OCI-LY7 (cell line): ENCODE data around the gene UNC5A. TPM values are rescaled to one million over a fixed set of nuclear protein-coding genes. Genes with fewer than 3 reads are reported as not detected.

Experiments used
- BruUV-seq: library from RNA; stranded (reverse); fragments of 400-500 nt; replicated peaks from 2 replicates; lab custom pipeline; 2021; lab: Mats Ljungman, UMichigan
- CTCF ChIA-PET: fragments of 300-600 bp; sonication (Branson Sonifier 250); formaldehyde crosslinking; loops from one replicate; lab custom pipeline; 2022; ENCODE audit warnings: antibody characterized with exemption; ENCODE audit not compliant: unreplicated experiment; lab: Charles Lee
- POLR2A ChIA-PET: fragments of 300-600 bp; sonication (Branson Sonifier 250); formaldehyde crosslinking; loops from one replicate; lab custom pipeline; 2022; ENCODE audit warnings: antibody characterized with exemption; lab: Charles Lee
- DNase-seq: peaks from one replicate; pipeline ENCODE4 v3.0.0-alpha.2; 2015; ENCODE audit warnings: low spot score
- H2AFZ ChIP-seq: fragments of 200-600 bp; sonication (generic), shearing (Covaris generic); 2 replicates; pipeline ENCODE4 v1.6.1; 2014; ENCODE audit warnings: mild to moderate bottlenecking, antibody characterized with exemption, low read length, moderate library complexity
- H3K27ac ChIP-seq: fragments of 200-600 bp; sonication (generic); 2 replicates; pipeline ENCODE4 v1.5.1; 2014; ENCODE audit warnings: mixed run types, low read depth, mild to moderate bottlenecking, moderate library complexity, low read length, inconsistent platforms; ENCODE audit not compliant: poor library complexity, severe bottlenecking
- H3K36me3 ChIP-seq: fragments of 200-600 bp; sonication (generic); 2 replicates; pipeline ENCODE4 v1.6.1; 2014; ENCODE audit warnings: mild to moderate bottlenecking, antibody characterized with exemption, low read length, moderate library complexity, mixed read lengths; ENCODE audit not compliant: insufficient read depth
- H3K4me1 ChIP-seq: fragments of 200-600 bp; sonication (generic); 2 replicates; pipeline ENCODE4 v1.5.1; 2014; ENCODE audit warnings: mild to moderate bottlenecking, low read length; ENCODE audit not compliant: insufficient read depth, poor library complexity, severe bottlenecking
- H3K4me2 ChIP-seq: fragments of 200-600 bp; sonication (generic); 2 replicates; pipeline ENCODE4 v1.6.1; 2014; ENCODE audit warnings: mild to moderate bottlenecking, low read length
- H3K4me3 ChIP-seq: fragments of 200-600 bp; sonication (generic); 2 replicates; pipeline ENCODE4 v1.5.1; 2014; ENCODE audit warnings: mild to moderate bottlenecking, low read depth, low read length; ENCODE audit not compliant: poor library complexity, severe bottlenecking
- H3K79me2 ChIP-seq: fragments of 200-600 bp; sonication (generic); 2 replicates; pipeline ENCODE4 v1.6.1; 2016; ENCODE audit warnings: low read depth, mild to moderate bottlenecking, low read length, moderate library complexity, mixed read lengths; ENCODE audit not compliant: insufficient read depth
- H3K9me2 ChIP-seq: fragments of 200-600 bp; sonication (generic); 2 replicates; pipeline ENCODE4 v1.6.1; 2016; ENCODE audit warnings: mild to moderate bottlenecking, low read length, mixed read lengths; ENCODE audit not compliant: insufficient read depth
- H3K9me3 ChIP-seq: fragments of 200-600 bp; sonication (generic); 2 replicates; pipeline ENCODE4 v1.6.1; 2014; ENCODE audit warnings: mild to moderate bottlenecking, mixed run types, low read length, mixed read lengths
- H4K20me1 ChIP-seq: fragments of 200-600 bp; sonication (generic); 2 replicates; pipeline ENCODE4 v1.6.1; 2014; ENCODE audit warnings: mild to moderate bottlenecking, antibody characterized with exemption, low read length, moderate library complexity, mixed read lengths; ENCODE audit not compliant: insufficient read depth
- EZH2phosphoT487 ChIP-seq: fragments of 200-600 bp; sonication (generic); IDR thresholded peaks from 2 replicates; pipeline ENCODE4 v1.6.1; 2018; ENCODE audit warnings: low read depth, borderline replicate concordance, mild to moderate bottlenecking, mixed run types, antibody characterized with exemption, low read length, moderate library complexity, mixed read lengths
- intact Hi-C: fragments of 100-400 bp; cut with micrococcal nuclease; formaldehyde crosslinking; loops from one replicate; pipeline ENCODE4 v1.10.0; 2022; ENCODE audit not compliant: unreplicated experiment
- total RNA-seq, 2 experiments: library from RNA; depleted of rRNA in 1 of 2; stranded (reverse); fragments of >200 nt in 1 of 2; shearing (Covaris generic) in 1 of 2; gene quantifications; 2 replicates each; pipeline ENCODE4 v1.2.3, GENCODE V29; 2014 to 2022
- TF ChIP-seq, protein P1 (sequence below): fragments of 200-600 bp; sonication (generic); conservative IDR thresholded peaks from 2 replicates; pipeline ENCODE4 v1.5.1; 2014; ENCODE audit warnings: mild to moderate bottlenecking, antibody characterized with exemption, low read length, moderate library complexity, mixed read lengths

The UNC5A gene
- total RNA-seq, 2 experiments from 2014 or later, result not detected

DNA sequence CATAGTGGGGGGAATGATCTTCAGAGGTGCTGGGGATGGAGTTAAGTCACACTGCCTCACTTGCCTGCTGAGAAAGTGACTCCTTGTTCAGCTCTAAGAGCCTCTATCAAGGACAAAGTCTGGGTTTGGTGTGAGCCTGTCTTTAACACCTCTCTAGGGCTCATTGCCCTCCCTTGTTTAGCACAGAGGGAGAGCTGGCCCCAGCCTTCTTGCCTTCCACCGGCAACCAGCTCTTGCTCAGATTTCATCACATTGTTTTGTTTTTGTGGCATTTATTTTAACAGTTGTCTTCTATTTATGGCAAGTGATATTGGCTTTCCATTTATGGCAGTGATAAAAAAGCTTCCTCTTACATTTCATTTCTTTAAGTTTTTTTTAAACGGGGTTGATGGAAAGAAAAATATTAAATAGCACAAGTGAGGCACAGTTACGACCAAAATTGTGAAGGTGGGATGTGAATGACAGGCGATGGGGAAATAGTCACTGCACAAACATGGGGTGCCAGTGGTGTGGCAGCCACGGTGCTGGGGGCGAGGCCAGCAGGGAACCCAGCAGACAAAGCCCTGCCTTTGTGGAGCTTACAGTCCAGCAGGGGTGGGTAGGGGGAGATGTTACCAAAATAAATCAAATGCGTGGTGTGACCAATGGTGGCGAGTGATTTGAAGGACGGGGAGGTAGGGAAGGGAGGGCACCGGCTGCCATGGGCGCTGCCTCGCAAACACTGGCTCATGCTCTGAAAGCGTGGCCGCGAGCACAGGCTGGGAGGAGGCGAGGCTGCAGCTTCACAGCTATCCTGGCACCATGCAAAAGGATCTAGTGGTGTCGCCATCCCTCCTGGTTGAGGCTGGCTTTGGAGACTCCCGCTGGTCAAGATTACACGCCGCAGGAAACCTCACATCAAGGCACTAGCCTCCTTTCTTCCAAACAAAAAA lies 21.2 kb upstream of the UNC5A start:
- intact Hi-C loops, result no loop called here
- no peak overlapping the region for H3K4me3 ChIP-seq
- H3K27ac ChIP-seq, result no peak overlapping the region
- CTCF ChIA-PET, result interaction anchor here (0.8 kb wide), 1 partner anchor 128 kb away, joined by 3 read pairs; no protein-coding TSS in a partner anchor
- H3K9me3 ChIP-seq, result no peaks in the 10 kb centered on the region
- H3K4me1 ChIP-seq, result no peaks in the 10 kb centered on the region
- no peaks in the 10 kb centered on the region for H3K9me2 ChIP-seq
- no TSS peak for BruUV-seq
- H3K79me2 ChIP-seq, result no peaks in the 10 kb centered on the region
- no peak for DNase-seq
- no peak overlapping the region for H3K4me2 ChIP-seq
- no peak for TF ChIP-seq EZH2phosphoT487
- TF ChIP-seq, protein P1, sequence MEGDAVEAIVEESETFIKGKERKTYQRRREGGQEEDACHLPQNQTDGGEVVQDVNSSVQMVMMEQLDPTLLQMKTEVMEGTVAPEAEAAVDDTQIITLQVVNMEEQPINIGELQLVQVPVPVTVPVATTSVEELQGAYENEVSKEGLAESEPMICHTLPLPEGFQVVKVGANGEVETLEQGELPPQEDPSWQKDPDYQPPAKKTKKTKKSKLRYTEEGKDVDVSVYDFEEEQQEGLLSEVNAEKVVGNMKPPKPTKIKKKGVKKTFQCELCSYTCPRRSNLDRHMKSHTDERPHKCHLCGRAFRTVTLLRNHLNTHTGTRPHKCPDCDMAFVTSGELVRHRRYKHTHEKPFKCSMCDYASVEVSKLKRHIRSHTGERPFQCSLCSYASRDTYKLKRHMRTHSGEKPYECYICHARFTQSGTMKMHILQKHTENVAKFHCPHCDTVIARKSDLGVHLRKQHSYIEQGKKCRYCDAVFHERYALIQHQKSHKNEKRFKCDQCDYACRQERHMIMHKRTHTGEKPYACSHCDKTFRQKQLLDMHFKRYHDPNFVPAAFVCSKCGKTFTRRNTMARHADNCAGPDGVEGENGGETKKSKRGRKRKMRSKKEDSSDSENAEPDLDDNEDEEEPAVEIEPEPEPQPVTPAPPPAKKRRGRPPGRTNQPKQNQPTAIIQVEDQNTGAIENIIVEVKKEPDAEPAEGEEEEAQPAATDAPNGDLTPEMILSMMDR, result no peak
- H4K20me1 ChIP-seq, result no peaks in the 10 kb centered on the region
- H3K36me3 ChIP-seq, result no peaks in the 10 kb centered on the region
- H2AFZ ChIP-seq, result no peak overlapping the region
- POLR2A ChIA-PET, result no interaction called here

DNA sequence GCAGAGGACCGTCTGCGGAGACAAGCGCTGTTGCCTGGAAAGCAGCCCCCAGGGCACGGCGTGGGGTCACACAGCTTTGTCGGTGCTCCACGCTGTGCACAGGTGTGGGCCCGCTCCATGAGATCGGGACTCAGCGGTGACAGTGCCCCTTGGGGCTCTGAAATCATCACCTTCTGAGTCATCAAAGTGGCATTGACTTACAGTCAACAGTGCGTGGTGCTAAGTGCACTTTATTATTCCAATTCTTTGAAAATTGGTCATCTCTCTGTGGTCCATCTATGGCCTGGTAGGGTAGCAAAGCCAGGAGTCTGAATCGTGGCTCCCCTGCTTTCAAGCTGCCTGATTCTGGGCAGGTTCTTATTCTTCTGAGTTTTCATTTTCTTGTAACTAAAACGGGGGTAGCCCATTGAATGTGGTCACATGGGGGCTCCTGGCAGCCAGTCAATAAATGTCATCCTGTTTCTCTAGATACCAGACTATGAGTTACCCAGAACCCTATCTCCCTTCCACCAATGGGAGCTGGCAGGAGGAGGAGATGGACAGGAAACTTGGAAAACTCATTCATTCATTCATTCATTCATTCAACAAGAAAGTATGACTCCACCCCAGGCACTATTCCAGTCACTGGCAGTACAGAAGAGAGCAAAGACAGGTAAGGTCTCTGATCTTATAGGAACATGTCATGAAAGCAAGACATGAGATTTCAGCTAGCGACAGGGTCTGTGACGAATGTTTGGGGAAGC lies 20.3 kb upstream of the UNC5A start:
- Histone ChIP-seq H3K36me3 (no peaks in the 10 kb centered on the region), H2AFZ (no peak overlapping the region), H3K4me3 (no peak overlapping the region), H3K79me2 (no peaks in the 10 kb centered on the region), H3K9me2 (no peaks in the 10 kb centered on the region), H3K4me2 (no peak overlapping the region), H4K20me1 (no peaks in the 10 kb centered on the region), H3K9me3 (no peaks in the 10 kb centered on the region), H3K4me1 (no peaks in the 10 kb centered on the region), H3K27ac (no peak overlapping the region)
- DNase-seq, result no peak
- BruUV-seq, result no TSS peak
- TF ChIP-seq, protein P1, result no peak
- no peak for TF ChIP-seq EZH2phosphoT487
- ChIA-PET CTCF (no interaction called here), POLR2A (no interaction called here)
- intact Hi-C loops, result no loop called here
